CD4-positive, alpha-beta T cell treated with Interleukin-21 for 1 hour (primary cell): Measurements from ENCODE around the gene RECK.
"Not testable (repeated sequence)": the region's sequence is repeated elsewhere in the genome, so short reads cannot be mapped to it uniquely, and the experiment has no call there.

Experiments
- DNase-seq: peaks from one replicate; pipeline ENCODE4 v3.0.0-alpha.2; 2020

Gene RECK, protein sequence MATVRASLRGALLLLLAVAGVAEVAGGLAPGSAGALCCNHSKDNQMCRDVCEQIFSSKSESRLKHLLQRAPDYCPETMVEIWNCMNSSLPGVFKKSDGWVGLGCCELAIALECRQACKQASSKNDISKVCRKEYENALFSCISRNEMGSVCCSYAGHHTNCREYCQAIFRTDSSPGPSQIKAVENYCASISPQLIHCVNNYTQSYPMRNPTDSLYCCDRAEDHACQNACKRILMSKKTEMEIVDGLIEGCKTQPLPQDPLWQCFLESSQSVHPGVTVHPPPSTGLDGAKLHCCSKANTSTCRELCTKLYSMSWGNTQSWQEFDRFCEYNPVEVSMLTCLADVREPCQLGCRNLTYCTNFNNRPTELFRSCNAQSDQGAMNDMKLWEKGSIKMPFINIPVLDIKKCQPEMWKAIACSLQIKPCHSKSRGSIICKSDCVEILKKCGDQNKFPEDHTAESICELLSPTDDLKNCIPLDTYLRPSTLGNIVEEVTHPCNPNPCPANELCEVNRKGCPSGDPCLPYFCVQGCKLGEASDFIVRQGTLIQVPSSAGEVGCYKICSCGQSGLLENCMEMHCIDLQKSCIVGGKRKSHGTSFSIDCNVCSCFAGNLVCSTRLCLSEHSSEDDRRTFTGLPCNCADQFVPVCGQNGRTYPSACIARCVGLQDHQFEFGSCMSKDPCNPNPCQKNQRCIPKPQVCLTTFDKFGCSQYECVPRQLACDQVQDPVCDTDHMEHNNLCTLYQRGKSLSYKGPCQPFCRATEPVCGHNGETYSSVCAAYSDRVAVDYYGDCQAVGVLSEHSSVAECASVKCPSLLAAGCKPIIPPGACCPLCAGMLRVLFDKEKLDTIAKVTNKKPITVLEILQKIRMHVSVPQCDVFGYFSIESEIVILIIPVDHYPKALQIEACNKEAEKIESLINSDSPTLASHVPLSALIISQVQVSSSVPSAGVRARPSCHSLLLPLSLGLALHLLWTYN

DNA sequence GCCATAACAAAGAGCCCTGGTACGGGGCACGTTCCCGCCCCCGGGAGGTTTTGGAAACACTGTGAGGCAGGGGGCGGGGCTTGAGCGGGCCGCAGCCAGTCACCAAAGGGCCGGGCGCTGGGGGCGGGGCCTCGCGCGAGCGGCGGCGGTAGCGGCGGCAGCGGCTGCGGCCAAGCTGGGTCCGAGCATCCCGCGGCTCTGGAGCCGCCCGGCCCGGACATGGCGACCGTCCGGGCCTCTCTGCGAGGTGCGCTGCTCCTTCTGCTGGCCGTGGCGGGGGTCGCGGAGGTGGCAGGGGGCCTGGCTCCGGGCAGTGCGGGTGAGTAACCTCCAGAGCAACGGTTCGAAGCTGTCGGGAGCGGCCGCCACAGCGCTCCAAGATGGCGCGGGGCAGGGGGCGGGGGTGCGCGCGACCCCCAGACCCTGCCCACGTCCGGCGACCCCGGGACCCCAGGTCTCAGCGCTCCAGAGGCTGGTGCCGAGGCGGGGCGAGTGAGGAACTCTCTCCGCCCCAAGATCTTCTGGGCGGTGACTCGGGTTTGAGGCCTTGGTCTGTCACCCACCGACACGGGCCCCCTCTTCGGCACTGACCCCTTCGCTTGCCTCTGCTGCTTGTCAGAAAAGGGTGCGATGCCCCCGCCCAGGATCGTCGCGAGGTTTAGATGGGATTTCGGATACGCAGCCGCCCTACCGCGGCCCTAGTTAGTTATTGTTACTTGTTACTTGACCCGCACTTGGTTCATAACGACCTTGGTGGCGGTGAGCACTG is at the start of gene RECK:
TSS of gene RECK (plus strand) at position 134 of the 769 bp plus-strand sequence. CDS start at position 220, 86 bp downstream.
- DNase-seq: peak; percentile 84

DNA sequence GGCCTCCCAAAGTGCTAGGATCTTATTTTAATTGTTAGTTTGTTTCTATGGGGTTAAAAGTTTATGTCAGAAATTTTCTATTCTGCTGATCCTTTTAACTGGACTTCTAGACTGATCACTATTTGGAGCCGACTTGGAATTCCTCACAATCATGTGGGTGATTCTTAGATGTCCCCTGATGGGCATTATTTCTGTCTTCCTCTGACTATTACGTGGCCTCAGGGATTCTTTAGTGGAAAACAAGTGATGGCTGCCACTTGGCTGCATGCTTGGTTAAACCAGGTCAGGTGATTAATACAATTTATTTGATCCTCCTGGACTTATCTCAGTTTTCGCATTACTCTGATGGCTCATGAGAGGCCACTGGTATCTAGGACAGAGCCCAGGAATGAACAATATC is 46.6 kb upstream of the RECK start:
- no peak for DNase-seq

DNA sequence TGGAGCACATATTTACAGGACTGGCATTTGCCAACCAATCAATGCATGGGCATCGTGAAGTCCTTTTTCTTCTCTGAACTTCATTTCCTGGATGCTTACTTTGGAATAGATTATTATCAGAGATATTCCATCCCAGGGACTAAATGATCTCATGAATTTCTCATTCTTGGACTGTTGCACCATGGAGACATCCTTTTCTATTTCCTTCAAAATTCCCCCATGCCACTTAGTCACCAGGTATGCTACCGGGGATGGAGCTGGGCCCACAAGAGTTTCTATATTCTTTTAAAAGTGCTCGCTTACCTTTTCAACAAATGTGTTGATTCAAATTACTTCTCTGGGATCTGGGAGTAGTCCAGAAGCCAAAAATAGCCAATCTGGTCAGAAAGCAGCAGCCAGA is 43.6 kb upstream of the RECK start:
- DNase-seq: not testable (repeated sequence)

DNA sequence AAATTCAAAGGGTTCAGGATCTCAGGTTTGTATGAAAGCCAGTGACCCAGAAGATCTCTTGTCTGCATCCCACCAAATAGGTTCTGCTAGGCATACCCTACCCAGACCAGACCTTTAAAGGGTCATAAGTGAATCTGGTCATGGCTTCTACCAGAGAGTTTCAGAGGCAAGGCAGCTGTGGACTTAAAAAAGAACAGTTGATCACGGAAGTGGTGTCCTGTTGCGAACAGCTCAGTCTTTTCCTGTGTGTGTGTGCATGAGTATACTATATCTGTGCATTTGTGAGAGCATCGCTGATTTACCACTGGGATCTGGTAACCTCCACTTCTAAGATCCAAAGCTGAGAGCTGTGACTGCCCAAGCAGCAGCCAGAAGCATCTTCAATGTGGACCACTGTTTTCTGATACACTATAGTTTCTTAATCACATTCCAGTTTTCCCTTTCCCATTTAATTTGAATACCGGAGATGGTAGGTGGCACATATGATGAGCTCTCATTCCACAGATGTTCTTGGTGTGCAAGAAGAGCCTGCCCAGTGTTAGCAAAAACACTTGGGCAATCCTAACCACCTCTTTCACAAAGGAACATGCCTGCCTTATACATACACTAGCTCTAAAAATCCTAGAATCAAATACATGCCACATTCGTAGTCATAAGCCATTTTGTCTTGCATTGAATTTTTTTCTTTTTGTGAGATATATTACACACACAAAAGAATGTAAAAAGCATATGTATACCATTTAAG is 42.6 kb upstream of the RECK start:
- DNase-seq: no peak

DNA sequence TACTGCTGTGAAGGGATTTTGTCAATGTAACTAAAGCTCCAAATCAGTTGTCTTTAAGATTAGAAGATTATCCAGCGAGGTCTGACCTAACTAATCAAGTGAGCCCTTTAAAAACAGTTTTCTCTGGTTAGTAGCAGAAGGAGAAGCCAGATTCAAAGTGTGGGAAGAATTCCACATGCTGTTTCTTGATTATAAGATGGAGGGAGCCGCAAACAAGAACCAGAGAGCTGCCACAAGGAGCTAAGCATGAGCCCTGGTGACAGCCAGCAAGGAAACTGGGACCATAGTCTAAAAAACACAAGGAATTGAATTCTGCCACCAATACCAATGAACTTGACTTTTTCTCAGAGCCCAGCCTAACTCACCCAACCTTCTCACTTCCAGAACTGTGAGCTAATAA is 41.8 kb upstream of the RECK start:
- no peak for DNase-seq

DNA sequence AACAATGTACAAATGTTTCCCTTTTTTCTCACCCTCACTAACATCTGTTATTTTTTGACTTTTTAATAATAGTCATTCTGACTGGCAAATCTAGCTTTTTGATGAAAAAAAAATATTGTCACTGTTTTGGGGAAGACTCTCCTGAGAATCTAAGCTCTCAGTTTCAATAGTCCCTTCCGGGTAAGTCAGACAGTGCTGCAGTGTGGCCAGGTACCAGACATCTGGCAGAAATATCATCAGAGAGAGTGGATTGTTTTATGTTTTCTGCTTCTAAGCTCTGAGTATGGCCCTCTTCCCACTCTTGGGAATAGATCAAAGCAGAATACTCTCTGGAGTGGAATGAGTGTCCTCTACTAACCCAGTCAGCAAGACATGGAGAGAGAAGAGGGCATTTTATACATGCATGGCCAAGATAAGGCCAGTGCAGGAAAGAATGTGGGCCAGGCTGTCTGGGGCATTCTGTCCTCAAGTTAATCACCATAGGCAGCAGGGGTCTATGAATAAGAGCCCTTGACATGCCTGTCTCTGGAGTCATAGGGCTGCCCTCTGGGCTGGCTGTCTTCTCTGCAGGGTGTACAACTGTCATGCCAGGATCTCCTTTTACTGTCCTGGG is 40.2 kb upstream of the RECK start:
- no peak for DNase-seq

DNA sequence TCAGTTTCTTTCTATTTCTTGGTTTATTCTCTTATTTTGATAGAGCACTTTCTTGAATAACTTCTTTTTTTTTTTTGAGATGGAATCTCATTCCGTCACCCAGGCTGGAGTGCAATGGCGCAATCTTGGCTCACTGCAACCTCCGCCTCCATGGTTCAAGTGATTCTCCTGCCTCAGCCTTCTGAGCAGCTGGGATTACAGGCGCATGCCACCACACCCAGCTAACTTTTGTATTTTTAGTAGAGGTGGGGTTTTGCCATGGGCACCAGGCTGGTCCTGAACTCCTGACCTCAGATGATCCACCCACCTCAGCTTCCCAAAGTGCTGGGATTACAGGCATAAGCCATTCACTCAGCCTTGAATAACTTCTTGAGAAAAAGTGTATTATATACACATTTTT is 39.7 kb upstream of the RECK start:
- DNase-seq: not testable (repeated sequence)

DNA sequence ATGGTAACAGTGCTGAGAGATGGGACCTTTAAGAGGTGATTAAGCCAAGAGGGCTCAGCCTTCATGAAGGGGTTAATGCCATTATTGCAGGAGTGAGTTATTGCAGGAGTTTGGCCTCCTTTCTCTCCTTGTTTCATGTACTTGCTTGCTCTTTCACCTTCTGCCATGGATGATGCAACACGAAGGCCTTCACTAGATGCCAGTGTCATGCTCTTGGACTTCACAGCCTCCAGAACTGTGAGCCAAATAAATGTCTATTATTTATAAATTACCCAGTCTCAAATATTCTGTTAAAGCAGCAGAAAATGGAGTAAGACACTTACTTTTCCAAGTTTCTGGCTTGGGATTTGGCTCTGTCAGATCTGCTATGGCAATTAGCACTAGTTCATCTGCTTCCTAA is 38.4 kb upstream of the RECK start:
- no peak for DNase-seq

DNA sequence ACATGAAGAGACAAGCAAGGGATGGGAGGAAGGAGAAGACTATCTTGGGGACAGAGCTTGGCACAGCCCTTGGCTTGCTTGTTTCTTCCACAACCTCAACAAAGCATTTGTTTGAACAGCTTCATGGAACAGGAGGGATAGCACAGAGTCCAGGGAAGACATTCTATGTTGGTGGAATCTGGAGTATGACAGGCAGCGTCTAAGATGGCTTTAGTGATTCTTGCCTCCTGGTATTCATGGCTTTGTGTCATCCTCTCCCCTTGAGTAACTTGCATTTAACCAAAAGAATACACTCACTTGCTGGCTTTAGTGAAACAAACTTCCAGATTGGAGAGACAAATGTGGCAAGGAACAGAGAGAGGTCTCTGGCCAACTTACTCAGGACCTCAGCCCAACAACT is 30.8 kb upstream of the RECK start:
- DNase-seq: no peak

DNA sequence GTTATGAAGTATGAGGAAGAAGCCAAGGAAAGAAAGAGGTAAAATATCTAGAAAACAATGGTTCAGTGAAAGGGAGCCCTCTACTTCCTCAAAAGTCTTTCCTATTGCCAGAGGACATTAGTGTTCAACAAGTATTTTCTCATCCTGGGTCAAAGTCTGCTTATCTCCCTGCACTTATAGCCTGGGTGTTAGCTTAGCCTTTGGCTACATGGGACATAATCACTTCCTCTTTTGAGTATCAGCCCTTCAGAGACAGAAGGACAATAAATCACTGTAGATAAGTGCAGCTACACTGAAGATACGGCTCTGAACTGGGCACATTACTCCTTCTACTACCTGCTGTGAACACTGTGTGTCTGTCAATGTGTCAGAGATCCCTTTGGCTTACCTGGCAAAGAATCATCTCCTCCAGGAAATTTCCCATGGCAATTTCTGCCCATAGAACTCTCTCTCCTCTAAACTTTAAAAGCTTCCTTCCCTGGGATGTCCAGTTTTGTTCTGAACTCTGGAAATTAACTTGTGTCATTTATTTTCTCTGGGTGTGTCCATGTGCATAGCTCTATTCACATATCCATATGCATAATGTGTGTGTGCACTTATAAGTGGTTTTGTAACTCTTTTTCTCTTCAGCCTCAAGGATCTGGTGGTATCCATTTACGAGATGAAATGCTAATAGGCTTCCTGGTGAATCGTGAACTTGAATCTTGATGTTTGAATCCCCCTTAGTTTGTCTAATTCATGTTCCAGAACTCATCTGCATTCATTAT is 30.0 kb upstream of the RECK start:
- DNase-seq: no peak

DNA sequence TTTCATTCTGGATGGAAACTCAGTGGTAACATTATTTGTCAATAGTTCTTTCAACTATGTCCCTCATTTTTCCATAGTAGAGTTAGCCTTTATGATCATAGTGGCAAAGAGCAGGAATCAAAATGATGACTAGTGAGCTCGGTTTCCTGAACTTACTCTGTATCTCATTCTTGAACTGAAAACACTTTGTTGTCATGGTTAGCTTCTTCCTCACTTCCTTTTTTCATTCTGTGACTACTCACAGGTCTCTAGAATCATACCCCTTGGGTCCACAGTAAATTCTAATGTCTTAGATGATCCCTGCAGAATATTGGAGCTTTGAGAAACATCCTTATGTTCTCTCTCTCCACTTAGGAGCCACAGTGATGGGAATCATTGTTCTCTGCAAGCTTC is 29.4 kb upstream of the RECK start:
- no peak for DNase-seq

DNA sequence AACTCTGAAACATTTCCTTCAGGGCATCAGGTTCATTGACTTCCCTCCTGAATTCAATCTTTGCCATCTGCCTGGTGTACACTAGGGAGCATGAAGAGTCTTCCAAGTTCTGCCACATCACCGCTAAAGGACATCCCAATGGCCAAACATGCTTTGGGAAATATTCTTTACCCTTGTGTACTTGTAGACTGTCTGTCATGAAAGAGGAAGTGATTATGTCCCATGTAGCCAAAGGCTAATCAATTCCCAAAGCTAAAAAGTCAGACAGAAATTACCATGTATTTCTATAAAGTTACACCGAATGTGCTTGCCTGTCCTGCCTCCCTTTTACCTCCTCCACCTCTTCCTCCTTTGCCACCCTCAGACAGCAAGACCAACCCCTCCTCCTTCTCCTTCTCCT is 28.9 kb upstream of the RECK start:
- no peak for DNase-seq

DNA sequence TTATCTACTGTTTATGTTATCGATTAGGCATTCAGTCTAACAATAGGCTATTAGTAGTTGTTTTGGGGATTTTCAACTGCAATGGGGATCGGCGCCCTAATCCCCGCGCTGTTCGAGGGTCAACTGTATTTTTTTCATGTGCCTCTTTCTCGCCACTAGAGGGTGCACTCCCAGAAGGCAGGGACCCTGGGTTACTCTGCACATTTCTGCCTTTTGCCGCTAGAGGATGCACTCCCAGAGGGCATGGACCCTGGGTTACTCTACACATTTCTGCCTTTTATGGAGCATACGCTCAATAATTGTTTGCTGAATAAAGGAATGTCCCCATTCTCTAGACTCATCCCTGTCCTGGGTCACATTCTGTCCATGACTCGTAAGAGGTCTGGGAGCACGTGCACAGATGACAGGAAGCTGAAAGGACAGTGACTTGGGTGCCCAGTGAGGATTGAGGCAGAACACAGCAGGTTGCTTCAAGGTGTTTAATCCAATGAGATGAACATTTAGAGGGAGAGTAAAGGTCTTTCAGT is 27.9 kb upstream of the RECK start:
- DNase-seq: peak; percentile 72

DNA sequence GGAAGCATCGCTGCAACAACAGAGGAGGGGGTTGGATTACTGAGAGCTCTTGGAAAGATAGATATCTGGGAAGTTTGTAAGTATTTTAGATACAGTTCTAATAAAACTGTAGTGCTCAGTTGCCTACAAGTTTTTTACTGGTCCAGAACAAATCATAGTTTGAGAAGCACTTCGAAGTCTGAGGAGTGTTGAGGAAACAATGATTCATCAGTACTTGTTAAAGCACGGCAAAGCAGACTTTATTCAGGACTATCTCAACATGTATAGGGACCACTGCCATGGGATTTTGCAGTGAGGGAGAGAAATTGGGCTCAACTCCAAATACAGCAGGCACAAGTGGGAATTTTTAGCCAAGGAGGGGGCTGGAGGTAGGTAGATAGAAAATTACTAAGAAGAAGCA is 25.3 kb upstream of the RECK start:
- DNase-seq: no peak

DNA sequence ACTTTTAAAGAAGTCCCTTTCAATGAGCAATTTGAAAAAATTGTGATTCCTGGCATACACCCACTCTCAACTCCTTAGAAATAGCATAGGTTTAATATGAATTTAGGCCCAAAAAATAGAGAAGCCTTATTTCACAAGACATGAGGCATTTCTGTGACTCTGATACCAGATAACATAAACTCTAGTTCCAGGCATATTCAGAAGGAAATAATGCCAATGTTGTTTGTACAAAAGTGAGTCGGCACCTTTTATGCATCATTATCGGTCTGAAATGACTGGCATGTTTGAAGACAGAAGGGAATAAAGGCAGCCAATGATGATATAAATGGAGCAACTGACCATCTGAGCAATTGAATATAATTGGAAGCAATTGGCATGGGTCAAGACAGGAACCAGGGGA is 19.4 kb upstream of the RECK start:
- DNase-seq: no peak

DNA sequence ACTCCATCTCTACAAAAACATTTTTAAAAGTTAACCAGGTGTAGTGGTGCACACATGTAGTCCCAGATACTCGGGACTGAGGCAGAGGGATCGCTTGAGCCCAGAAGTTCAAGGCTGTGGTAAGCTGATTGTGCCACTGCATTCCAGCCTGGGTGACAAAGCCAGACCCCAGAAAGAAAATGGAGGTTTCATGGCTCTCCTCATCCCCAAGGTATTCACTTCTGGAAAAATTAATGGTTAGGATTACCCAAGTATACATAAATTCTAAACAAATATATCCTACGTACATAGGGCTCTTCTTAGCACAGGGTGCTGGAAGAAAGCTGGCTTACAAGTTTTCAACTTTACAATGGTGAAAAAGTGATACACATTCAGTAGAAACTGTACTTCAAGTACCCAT is 18.6 kb upstream of the RECK start:
- no peak for DNase-seq

DNA sequence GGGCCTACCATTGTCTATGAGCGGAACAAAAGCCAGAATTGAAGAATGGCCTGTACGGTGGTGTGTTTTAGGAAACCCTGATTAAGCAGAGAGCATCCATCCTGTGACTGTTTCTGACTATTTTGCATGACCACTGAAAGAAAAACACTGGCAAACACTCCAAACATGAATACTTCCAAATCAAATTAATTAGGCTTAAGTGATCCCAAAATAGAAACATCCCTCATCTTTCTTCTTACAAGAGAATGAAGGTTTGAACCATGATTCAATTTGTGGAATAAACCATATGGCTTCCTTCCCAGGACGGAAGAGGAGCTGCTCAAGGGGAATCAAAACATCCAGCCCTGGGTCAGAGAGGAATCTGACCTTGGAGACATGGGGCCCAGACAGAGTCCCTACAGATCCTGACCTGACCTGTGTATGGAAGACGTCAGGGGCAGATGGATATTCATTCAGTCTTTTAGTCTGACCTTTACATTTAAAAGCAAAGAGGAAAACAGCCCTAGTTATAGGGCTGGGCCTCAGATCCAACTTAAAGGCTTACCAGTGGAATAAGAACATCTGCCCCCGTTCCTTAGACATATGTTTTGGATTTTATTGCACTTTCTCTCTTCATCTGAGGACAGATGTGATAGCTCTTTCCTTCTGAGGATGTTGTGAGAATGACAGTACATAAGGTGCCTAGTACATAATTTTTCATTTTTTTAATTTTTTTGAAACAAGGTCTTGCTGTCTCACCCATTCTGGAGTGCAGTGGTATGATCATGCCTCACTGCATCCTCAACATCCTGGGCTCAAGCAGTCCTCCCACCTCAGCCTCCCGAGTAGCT is 17.6 kb upstream of the RECK start:
- no peak for DNase-seq

DNA sequence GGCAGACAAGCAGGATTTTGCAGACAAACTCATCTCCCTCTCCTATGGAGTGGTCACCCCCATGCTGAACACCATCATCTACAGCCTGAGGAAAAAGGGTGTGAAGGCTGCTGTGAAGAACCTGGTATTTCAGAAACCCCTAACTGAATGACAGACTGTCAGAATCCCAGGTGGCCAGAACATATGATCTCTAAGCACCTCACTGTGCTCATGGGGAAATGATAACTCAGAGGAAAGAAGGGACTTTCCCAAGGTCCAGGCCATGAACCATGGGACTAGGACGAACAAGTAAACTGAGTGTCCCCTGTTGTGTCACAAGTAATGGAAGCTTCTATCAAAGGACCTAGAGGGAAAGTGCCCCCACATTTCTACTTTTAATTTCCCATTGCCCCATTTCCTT is 14.7 kb upstream of the RECK start:
- no peak for DNase-seq

DNA sequence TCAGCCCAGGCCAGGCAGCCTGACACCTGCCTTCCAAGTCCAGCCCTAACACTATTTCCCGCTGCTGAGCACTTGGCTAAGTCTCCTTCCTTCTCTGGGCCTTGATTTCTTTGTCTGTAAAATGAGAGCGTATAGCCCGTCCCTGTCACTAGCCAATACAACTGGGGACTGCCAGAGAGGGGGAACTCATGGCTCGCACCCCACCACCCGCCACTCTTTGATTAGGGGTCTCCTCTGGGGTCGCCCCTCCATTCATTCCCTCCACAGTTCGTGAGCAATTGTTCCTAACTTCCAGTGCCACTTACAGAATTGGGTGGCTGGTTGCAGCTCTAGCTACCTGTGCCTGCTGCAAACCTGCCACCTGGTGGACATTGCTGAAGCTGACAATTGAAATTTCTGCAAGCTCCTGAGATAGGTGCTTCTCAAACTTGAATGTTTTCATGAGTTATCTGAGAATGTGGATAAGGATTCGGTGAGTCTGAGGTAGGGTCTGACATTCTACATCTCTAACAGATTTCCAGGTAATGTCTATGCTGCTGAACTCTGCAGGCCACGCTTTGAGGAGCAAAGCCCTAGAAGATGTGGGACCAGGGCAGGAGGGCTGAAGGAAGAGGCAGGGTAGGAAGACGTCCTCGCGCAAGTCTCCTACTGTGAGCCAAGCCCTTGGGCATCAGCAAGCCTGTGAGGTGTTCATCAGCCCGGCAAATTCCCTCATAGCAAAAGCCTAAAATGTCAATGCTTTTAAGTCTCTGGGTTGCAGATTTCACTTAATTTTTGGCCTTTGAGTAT is 13.3 kb upstream of the RECK start:
- DNase-seq: peak; percentile 68
